IMR-90 (cell line): ENCODE data around the gene SYCP2. TPM values are rescaled to one million over a fixed set of nuclear protein-coding genes. Genes with fewer than 3 reads are reported as not detected.

ENCODE experiments used
- ATAC-seq: fragments of 200-7000 bp; cut with Tn5 transposase; 2 replicates; pipeline ENCODE4 v1.9.1; 2020; ENCODE audit warnings: low read depth, mild to moderate bottlenecking, moderate library complexity
- BruUV-seq: library from RNA; stranded (reverse); fragments of 400-500 nt; replicated peaks from 2 replicates; lab custom pipeline; 2021; lab: Mats Ljungman, UMichigan
- CTCF ChIA-PET: fragments of 300-600 bp; formaldehyde crosslinking; extraction: SDS; loops from one replicate; lab custom pipeline; 2021; ENCODE audit warnings: antibody characterized with exemption; lab: Yijun Ruan, JAX
- POLR2A ChIA-PET: fragments of 300-600 bp; sonication (Branson Sonifier 250); formaldehyde crosslinking; loops from one replicate; lab custom pipeline; 2022; ENCODE audit warnings: antibody characterized with exemption; ENCODE audit not compliant: unreplicated experiment; lab: Charles Lee
- DNase-seq: peaks from one replicate; pipeline ENCODE4 v3.0.0; 2013
- H2AFZ ChIP-seq: replicated peaks from 2 replicates; pipeline ENCODE3; 2013; ENCODE audit warnings: low read length, mild to moderate bottlenecking; ENCODE audit not compliant: poor library complexity
- H2AK5ac ChIP-seq: 2 replicates; pipeline ENCODE4 v1.6.1; 2013; ENCODE audit warnings: low read depth, low read length, inconsistent platforms
- H2AK9ac ChIP-seq: replicated peaks from 2 replicates; pipeline ENCODE3; 2013; ENCODE audit warnings: mild to moderate bottlenecking, low read depth, low read length, moderate library complexity; ENCODE audit not compliant: poor library complexity
- H2BK120ac ChIP-seq: 2 replicates; pipeline ENCODE4 v1.6.1; 2013; ENCODE audit warnings: low read depth, low read length, inconsistent platforms
- H2BK15ac ChIP-seq: 3 replicates; pipeline ENCODE4 v1.6.1; 2013; ENCODE audit warnings: low read depth, low read length, inconsistent platforms
- H2BK20ac ChIP-seq: 2 replicates; pipeline ENCODE4 v1.6.1; 2013; ENCODE audit warnings: low read depth, mild to moderate bottlenecking, inconsistent platforms, low read length, moderate library complexity
- H2BK5ac ChIP-seq: 2 replicates; pipeline ENCODE4 v1.6.1; 2013; ENCODE audit warnings: mild to moderate bottlenecking, low read depth, low read length, inconsistent platforms; ENCODE audit not compliant: poor library complexity, severe bottlenecking
- H3K14ac ChIP-seq: replicated peaks from 2 replicates; pipeline ENCODE4 v1.6.1; 2013; ENCODE audit warnings: low read depth, low read length, inconsistent platforms
- H3K18ac ChIP-seq: 2 replicates; pipeline ENCODE4 v1.6.1; 2013; ENCODE audit warnings: low read depth, low read length, control low read depth
- H3K23ac ChIP-seq: 2 replicates; pipeline ENCODE4 v1.6.1; 2013; ENCODE audit warnings: low read depth, low read length, inconsistent platforms
- H3K27ac ChIP-seq: 2 replicates; pipeline ENCODE4 v1.5.1; 2013; ENCODE audit warnings: mild to moderate bottlenecking, control low read depth, low read length; ENCODE audit not compliant: insufficient read depth
- H3K27me3 ChIP-seq: 2 replicates; pipeline ENCODE4 v1.6.1; 2013; ENCODE audit warnings: low read length; ENCODE audit not compliant: control insufficient read depth, insufficient read depth
- H3K36me3 ChIP-seq: 2 replicates; pipeline ENCODE4 v1.6.1; 2013; ENCODE audit warnings: low read length, mixed read lengths; ENCODE audit not compliant: control insufficient read depth, insufficient read depth
- H3K4ac ChIP-seq: 2 replicates; pipeline ENCODE4 v1.6.1; 2013; ENCODE audit warnings: low read depth, low read length, inconsistent platforms
- H3K4me1 ChIP-seq: 2 replicates; pipeline ENCODE4 v1.6.1; 2013; ENCODE audit warnings: low read length, mixed read lengths; ENCODE audit not compliant: control insufficient read depth, insufficient read depth
- H3K4me2 ChIP-seq: 2 replicates; pipeline ENCODE4 v1.6.1; 2013; ENCODE audit warnings: low read depth, mild to moderate bottlenecking, control low read depth, low read length, moderate library complexity
- H3K4me3 ChIP-seq: 2 replicates; pipeline ENCODE4 v1.5.1; 2013; ENCODE audit warnings: low read depth, mild to moderate bottlenecking, control low read depth, low read length, moderate library complexity; ENCODE audit not compliant: insufficient read depth
- H3K56ac ChIP-seq: 2 replicates; pipeline ENCODE4 v1.6.1; 2013; ENCODE audit warnings: low read length, inconsistent platforms; ENCODE audit not compliant: insufficient read depth; ENCODE audit errors: extremely low read depth
- H3K79me1 ChIP-seq, 2 experiments: 2 replicates each; pipeline ENCODE4 v1.6.1; 2013; ENCODE audit warnings: low read length in 2 of 2, inconsistent platforms in 1 of 2, low read depth in 1 of 2
- H3K9ac ChIP-seq: 2 replicates; pipeline ENCODE4 v1.6.1; 2013; ENCODE audit warnings: low read depth, low read length, control low read depth
- H3K9me1 ChIP-seq: 2 replicates; pipeline ENCODE4 v1.6.1; 2013; ENCODE audit warnings: low read length, inconsistent platforms; ENCODE audit not compliant: insufficient read depth
- H3K9me3 ChIP-seq: 2 replicates; pipeline ENCODE4 v1.6.1; 2013; ENCODE audit warnings: low read length; ENCODE audit not compliant: control insufficient read depth, insufficient read depth
- H4K20me1 ChIP-seq: 2 replicates; pipeline ENCODE4 v1.6.1; 2013; ENCODE audit warnings: low read length, inconsistent platforms; ENCODE audit not compliant: insufficient read depth
- H4K5ac ChIP-seq: 2 replicates; pipeline ENCODE4 v1.6.1; 2013; ENCODE audit warnings: mild to moderate bottlenecking, low read depth, low read length, control low read depth
- H4K8ac ChIP-seq, 2 experiments: 2 replicates each; pipeline ENCODE4 v1.6.1; 2013; ENCODE audit warnings: low read depth in 2 of 2, low read length in 2 of 2, control low read depth in 1 of 2, inconsistent platforms in 1 of 2
- H4K91ac ChIP-seq: 2 replicates; pipeline ENCODE4 v1.6.1; 2013; ENCODE audit warnings: low read depth, low read length, inconsistent platforms; ENCODE audit not compliant: insufficient read depth
- BHLHE40 ChIP-seq: fragments of 150-350 bp; IDR thresholded peaks from 2 replicates; pipeline ENCODE4 v1.6.1; 2016; ENCODE audit warnings: mild to moderate bottlenecking, low read depth, low read length
- CEBPB ChIP-seq: IDR thresholded peaks from 2 replicates; pipeline ENCODE4 v1.6.1; 2012; ENCODE audit warnings: low read depth, low read length, improper control_type of control experiment
- CHD1 ChIP-seq: IDR thresholded peaks from 2 replicates; pipeline ENCODE4 v1.6.1; 2012; ENCODE audit warnings: low read depth, low read length, improper control_type of control experiment
- FOS ChIP-seq: fragments of 150-350 bp; IDR thresholded peaks from 2 replicates; pipeline ENCODE4 v1.6.1; 2016; ENCODE audit warnings: low read depth, low read length
- MAFK ChIP-seq: IDR thresholded peaks from 2 replicates; pipeline ENCODE4 v1.6.1; 2012; ENCODE audit warnings: low read depth, low read length, improper control_type of control experiment
- MAZ ChIP-seq: IDR thresholded peaks from 2 replicates; pipeline ENCODE4 v1.6.1; 2012; ENCODE audit warnings: low read depth, mild to moderate bottlenecking, low read length, improper control_type of control experiment, moderate library complexity, borderline replicate concordance
- MXI1 ChIP-seq: IDR thresholded peaks from 2 replicates; pipeline ENCODE4 v1.6.1; 2012; ENCODE audit warnings: low read depth, mild to moderate bottlenecking, low read length, moderate library complexity, borderline replicate concordance
- NFE2L2 ChIP-seq: fragments of 150-350 bp; IDR thresholded peaks from 2 replicates; pipeline ENCODE4 v1.6.1; 2016; ENCODE audit warnings: low read depth, mild to moderate bottlenecking, low read length
- POLR2A ChIP-seq: IDR thresholded peaks from 2 replicates; pipeline ENCODE4 v1.6.1; 2012; ENCODE audit warnings: mild to moderate bottlenecking, low read depth, low read length
- RAD21 ChIP-seq: IDR thresholded peaks from 2 replicates; pipeline ENCODE4 v1.6.1; 2012; ENCODE audit warnings: low read length, improper control_type of control experiment
- RCOR1 ChIP-seq: IDR thresholded peaks from 2 replicates; pipeline ENCODE4 v1.6.1; 2012; ENCODE audit warnings: mild to moderate bottlenecking, low read length, improper control_type of control experiment; ENCODE audit not compliant: insufficient replicate concordance
- RFX5 ChIP-seq: IDR thresholded peaks from 2 replicates; pipeline ENCODE4 v1.8.0; 2012; ENCODE audit warnings: low read depth, mild to moderate bottlenecking, low read length, moderate library complexity
- SMC3 ChIP-seq: fragments of 150-350 bp; IDR thresholded peaks from 2 replicates; pipeline ENCODE4 v1.6.1; 2016; ENCODE audit warnings: low read depth, mild to moderate bottlenecking, antibody characterized with exemption, low read length, moderate library complexity
- WGBS, 2 experiments: methylation state at CpG; one replicate each; pipeline versions ENCODE4 v1.1.5 to v1.1.7; 2013; ENCODE audit warnings: missing lambda C conversion rate in 2 of 2; ENCODE audit not compliant: insufficient read length in 1 of 2; ENCODE audit errors: extremely low coverage in 2 of 2; 5-methylcytosine and 5-hydroxymethylcytosine counted together
- dilution Hi-C: fragments of 300-500 bp; cut with HindIII; formaldehyde crosslinking; loops from one replicate; pipeline ENCODE4 v1.14.3; 2018; ENCODE audit warnings: low sequenced_read_pairs; ENCODE audit not compliant: unreplicated experiment
- in situ Hi-C: fragments of 300-500 bp; cut with MboI; formaldehyde crosslinking; loops from 3 replicates; pipeline ENCODE4 v1.14.3; 2019; ENCODE audit warnings: low sequenced_read_pairs, inconsistent platforms, mixed read lengths
- intact Hi-C: fragments of 100-400 bp; cut with micrococcal nuclease; formaldehyde crosslinking; loops from 2 replicates; pipeline ENCODE4 v1.10.0; 2022
- polyA plus RNA-seq, 3 experiments: library from polyadenylated mRNA; depleted of rRNA; stranded (reverse); fragments of >200 nt; gene quantifications; 2 replicates each; pipeline ENCODE4 v1.2.3, GENCODE V29; 2012; ENCODE audit warnings: low replicate concordance in 1 of 3
- total RNA-seq: library from RNA; depleted of rRNA; stranded (reverse); fragments of >200 nt; gene quantifications from 2 replicates; pipeline ENCODE4 v1.2.3, GENCODE V29; 2012
- TF ChIP-seq, protein P1 (sequence below): conservative IDR thresholded peaks from 2 replicates; pipeline ENCODE4 v1.5.1; 2012; ENCODE audit warnings: mild to moderate bottlenecking, low read depth, low read length, improper control_type of control experiment
- TF ChIP-seq, protein P2 (sequence below): fragments of 150-350 bp; IDR thresholded peaks from 2 replicates; pipeline ENCODE4 v1.6.1; 2017; ENCODE audit warnings: mild to moderate bottlenecking, antibody characterized with exemption, low read length, low read depth

Gene SYCP2
- total and polyA plus RNA-seq, 2 of the 4 experiments (the other 2 are of a cell fraction): 0.18 to 0.31 TPM

DNA sequence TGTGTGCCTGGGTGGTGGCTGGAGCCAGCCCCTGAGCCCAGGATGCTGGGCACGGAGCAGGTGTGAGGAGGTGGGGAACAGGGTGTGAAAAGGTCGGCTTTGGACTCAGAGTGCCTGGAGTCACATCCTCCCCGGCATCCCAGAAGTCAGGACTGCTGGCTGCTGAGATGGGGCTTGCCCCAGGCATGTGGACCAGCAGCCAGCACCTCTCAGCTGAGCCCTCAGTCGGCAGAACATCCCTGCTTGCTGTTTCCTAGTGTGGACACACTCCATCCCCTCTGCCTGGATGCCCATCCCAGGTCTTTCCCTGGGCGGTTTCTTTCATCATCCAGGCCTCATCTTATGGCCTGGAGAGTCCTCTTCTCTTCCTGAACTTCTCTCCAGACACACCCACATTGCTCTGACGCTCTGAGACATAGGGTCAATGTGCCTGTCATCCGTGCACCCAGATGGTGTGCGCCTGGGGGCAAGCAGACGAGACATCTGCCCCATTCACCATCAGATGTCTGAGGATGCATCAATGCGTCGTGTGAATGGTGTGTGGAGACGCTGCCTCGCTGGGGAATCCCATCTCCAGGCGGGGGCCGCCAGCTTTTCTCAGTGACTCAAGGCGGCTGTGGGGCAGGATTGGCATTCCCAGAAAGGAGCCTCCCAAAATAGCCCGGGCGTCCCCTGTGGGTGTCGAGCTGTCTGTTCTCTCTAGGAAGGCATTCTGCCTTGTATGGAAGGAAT lies 104.2 kb downstream of the SYCP2 start:
- POLR2A ChIA-PET: no interaction called here
- TF ChIP-seq FOS: no peak
- no peak for TF ChIP-seq POLR2A
- no peak for TF ChIP-seq MAFK
- no peak for TF ChIP-seq BHLHE40
- TF ChIP-seq, protein P1, sequence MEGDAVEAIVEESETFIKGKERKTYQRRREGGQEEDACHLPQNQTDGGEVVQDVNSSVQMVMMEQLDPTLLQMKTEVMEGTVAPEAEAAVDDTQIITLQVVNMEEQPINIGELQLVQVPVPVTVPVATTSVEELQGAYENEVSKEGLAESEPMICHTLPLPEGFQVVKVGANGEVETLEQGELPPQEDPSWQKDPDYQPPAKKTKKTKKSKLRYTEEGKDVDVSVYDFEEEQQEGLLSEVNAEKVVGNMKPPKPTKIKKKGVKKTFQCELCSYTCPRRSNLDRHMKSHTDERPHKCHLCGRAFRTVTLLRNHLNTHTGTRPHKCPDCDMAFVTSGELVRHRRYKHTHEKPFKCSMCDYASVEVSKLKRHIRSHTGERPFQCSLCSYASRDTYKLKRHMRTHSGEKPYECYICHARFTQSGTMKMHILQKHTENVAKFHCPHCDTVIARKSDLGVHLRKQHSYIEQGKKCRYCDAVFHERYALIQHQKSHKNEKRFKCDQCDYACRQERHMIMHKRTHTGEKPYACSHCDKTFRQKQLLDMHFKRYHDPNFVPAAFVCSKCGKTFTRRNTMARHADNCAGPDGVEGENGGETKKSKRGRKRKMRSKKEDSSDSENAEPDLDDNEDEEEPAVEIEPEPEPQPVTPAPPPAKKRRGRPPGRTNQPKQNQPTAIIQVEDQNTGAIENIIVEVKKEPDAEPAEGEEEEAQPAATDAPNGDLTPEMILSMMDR: no peak
- no peak for TF ChIP-seq RCOR1
- TF ChIP-seq SMC3: no peak
- TF ChIP-seq, protein P2, sequence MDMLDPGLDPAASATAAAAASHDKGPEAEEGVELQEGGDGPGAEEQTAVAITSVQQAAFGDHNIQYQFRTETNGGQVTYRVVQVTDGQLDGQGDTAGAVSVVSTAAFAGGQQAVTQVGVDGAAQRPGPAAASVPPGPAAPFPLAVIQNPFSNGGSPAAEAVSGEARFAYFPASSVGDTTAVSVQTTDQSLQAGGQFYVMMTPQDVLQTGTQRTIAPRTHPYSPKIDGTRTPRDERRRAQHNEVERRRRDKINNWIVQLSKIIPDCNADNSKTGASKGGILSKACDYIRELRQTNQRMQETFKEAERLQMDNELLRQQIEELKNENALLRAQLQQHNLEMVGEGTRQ: no peak
- no peak for TF ChIP-seq NFE2L2
- no peak for TF ChIP-seq MXI1
- no peak for TF ChIP-seq RFX5
- TF ChIP-seq CHD1: no peak
- TF ChIP-seq RAD21: no peak
- TF ChIP-seq MAZ: no peak
- TF ChIP-seq CEBPB: no peak
- no peak overlapping the region for H3K9ac ChIP-seq

More for the DNA sequence above, 104.2 kb downstream of the SYCP2 start:
- no peak overlapping the region for H4K5ac ChIP-seq
- no peak overlapping the region for H3K18ac ChIP-seq
- CTCF ChIA-PET: interaction anchor here (0.6 to 1.1 kb wide), 2 partner anchors 20 to 961 kb away, joined by 3 read pairs; no protein-coding TSS in a partner anchor
- no peak overlapping the region for H2AFZ ChIP-seq
- no TSS peak for BruUV-seq
- no peak overlapping the region for H3K4me2 ChIP-seq
- no peaks in the 10 kb centered on the region; the same call in 1 of the 2 replicates for H3K27me3 ChIP-seq
- H3K23ac ChIP-seq: no peak overlapping the region
- no peak overlapping the region for H3K4me3 ChIP-seq
- H3K4me1 ChIP-seq: no peaks in the 10 kb centered on the region
- WGBS, 2 experiments: 38% methylated on average over 4 of the region's 19 CpGs; no CpG with 5 or more reads in 1 of the 2 experiments
- ATAC-seq (no peak), DNase-seq (no peak)
- no peak overlapping the region for H3K56ac ChIP-seq
- H3K14ac ChIP-seq: no peak overlapping the region
- H2AK5ac ChIP-seq: no peak overlapping the region
- no peaks in the 10 kb centered on the region for H3K9me1 ChIP-seq
- no peak overlapping the region for H4K8ac ChIP-seq
- H3K4ac ChIP-seq: no peak overlapping the region
- no peak overlapping the region for H2BK15ac ChIP-seq
- H3K36me3 ChIP-seq: no peaks in the 10 kb centered on the region
- in situ Hi-C loops (no loop called here), dilution Hi-C loops (no loop called here), intact Hi-C loops (no loop called here)
- no peak overlapping the region for H2BK20ac ChIP-seq
- H3K79me1 ChIP-seq: no peaks in the 10 kb centered on the region
- H4K91ac ChIP-seq: no peak overlapping the region
- H3K27ac ChIP-seq: no peak overlapping the region
- peaks cover 3% of the 10 kb centered on the region; the same call in 1 of the 2 replicates for H3K9me3 ChIP-seq
- no peak overlapping the region for H2BK5ac ChIP-seq
- H2AK9ac ChIP-seq: no peak overlapping the region
- H4K20me1 ChIP-seq: no peaks in the 10 kb centered on the region
- H2BK120ac ChIP-seq: no peak overlapping the region
